ENCODE results near the gene MXRA5.
"Not testable (repeated sequence)": the region's sequence is repeated elsewhere in the genome, so short reads cannot be mapped to it uniquely, and the experiment has no call there.

MXRA5 gene

GRCh38 chrX:3295731-3296130, 50.7 kb downstream of the MXRA5 start:
- H3K4me3 ChIP-seq (replicated peaks; ENCODE audit: low read depth, low read length): no peak overlapping the region
- no peak for TF ChIP-seq CTCF (IDR thresholded peaks at IDR 0.05; ENCODE audit: low read depth, low read length, missing control alignments)
- no peak for DNase-seq (ENCODE audit: extremely low read depth, low read depth)

- no peak overlapping the region for H3K4me3 ChIP-seq (replicated peaks; ENCODE audit: low read depth, low read length)
- TF ChIP-seq CTCF (IDR thresholded peaks at IDR 0.05; ENCODE audit: low read depth, low read length, missing control alignments): no peak
- no peak for DNase-seq (ENCODE audit: extremely low read depth, low read depth)
Measured at GRCh38 chrX:3293251-3293650, 53.2 kb downstream of the MXRA5 start.

DNA sequence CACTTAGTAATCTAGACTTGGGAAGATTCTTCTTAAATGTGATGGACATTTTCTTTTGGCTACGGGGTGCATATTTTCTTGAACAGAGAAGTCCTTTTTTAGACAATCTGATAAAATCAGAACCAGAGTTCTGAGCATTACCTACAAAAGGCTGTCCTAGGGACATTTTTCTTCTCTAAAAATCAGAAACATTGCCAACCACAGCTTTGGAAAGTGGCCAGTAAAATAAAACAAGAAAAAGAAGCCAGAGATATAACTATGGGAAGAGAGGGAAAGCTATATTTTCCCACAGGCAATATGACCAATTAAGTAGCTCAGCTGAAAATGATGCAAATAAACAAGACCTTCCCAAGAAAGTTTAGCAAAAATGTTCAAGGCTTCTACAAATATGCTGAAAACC, 55.9 kb downstream of the MXRA5 start:
- DNase-seq (ENCODE audit: extremely low read depth, low read depth): no peak
- no peak for TF ChIP-seq CTCF (IDR thresholded peaks at IDR 0.05; ENCODE audit: low read depth, low read length, missing control alignments)
- no peak overlapping the region for H3K4me3 ChIP-seq (replicated peaks; ENCODE audit: low read depth, low read length)

GRCh38 chrX:3286196-3286945, 60.1 kb downstream of the MXRA5 start:
- peak overlapping the region; percentile 13; the same call in 1 of the 2 replicates for H3K4me3 ChIP-seq (replicated peaks; ENCODE audit: low read depth, low read length)
- TF ChIP-seq CTCF (IDR thresholded peaks at IDR 0.05; ENCODE audit: low read depth, low read length, missing control alignments): no peak
- DNase-seq (ENCODE audit: extremely low read depth, low read depth): peak; percentile 72

DNA sequence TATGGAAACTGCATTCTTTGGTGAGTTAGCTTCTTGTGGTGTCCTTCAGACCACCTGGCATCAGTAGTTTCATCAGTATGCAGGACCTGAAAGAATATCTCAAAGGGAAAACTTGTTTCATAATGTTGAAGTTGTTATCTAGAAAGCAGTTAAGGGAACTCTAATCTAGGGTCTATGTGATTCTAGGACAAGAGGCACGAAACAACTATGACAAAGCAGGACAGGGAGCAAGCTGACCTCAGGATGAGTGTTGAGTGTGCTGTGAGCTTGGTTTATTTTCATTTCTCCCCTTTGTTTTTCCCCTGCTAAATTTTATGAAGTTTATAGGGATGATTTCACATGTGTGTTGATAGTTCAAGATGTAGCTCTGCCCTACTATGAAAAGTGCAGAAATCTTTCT, 65.7 kb downstream of the MXRA5 start:
- no peak for TF ChIP-seq CTCF (IDR thresholded peaks at IDR 0.05; ENCODE audit: low read depth, low read length, missing control alignments)
- H3K4me3 ChIP-seq (replicated peaks; ENCODE audit: low read depth, low read length): no peak overlapping the region
- DNase-seq (ENCODE audit: extremely low read depth, low read depth): no peak

- not testable (repeated sequence) for DNase-seq (ENCODE audit: extremely low read depth, low read depth)
Measured at GRCh38 chrX:3273668-3274067, 72.8 kb downstream of the MXRA5 start.

DNA sequence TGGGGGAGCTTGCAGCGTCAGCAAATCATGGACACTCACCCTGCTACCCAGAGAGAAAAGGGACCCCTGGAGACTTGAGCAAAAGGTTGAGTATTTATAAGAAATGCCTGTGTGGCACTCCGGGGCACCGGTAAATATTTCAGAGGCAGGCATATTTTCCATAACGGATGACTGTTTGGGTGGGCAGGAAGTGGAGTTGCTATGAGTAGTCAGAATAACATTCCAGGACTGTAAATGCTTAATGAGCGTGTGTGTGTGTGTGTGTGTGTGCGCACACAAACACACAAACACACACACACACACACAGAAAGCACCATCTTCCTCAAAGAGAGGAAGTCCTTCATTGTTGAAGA, 74.6 kb downstream of the MXRA5 start:
- peak; percentile 63 for DNase-seq (ENCODE audit: extremely low read depth, low read depth)
- H3K4me3 ChIP-seq (replicated peaks; ENCODE audit: low read depth, low read length): peak overlapping the region; percentile 17; the same call in 1 of the 2 replicates
- TF ChIP-seq CTCF (IDR thresholded peaks at IDR 0.05; ENCODE audit: low read depth, low read length, missing control alignments): no peak

More at GRCh38 chrX:3273668-3274067, 72.8 kb downstream of the MXRA5 start:
- not testable (repeated sequence) for H3K4me3 ChIP-seq (replicated peaks; ENCODE audit: low read depth, low read length)

All from HFF-Myc (cell line).